HG03378 (cell line): ENCODE results near the gene VENTX.
"Not testable (repeated sequence)": the region's sequence is repeated elsewhere in the genome, so short reads cannot be mapped to it uniquely, and the experiment has no call there.

Experiments
- ATAC-seq: cut with Tn5 transposase; IDR thresholded peaks from one replicate; pipeline ENCODE4 v1.9.1; 2021; ENCODE audit warnings: mild to moderate bottlenecking, moderate library complexity; ENCODE audit not compliant: unreplicated experiment

VENTX gene

GRCh38 chr10:133254421-133255120 lies 16.9 kb downstream of the VENTX start:
- ATAC-seq = no peak

DNA sequence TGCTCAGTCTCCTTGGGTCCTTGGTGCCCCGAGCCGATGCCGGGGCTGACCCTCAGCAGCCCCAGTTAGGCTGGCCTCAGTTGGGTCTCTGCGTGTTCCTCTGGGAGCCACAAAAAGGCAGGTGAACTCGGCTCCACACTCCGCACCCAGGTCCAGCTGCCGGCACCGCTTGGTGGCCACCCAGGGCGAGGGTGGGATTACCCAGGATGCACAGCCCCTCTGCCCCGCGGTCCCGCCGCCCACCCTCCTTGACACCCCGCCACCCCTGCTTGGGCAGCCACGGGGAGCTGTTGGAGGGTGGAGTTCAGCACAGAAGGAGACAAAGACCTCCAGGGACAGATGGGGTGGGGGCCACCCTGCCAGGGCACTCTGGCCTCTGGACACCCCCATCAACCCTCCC lies 17.7 kb downstream of the VENTX start:
- ATAC-seq = no peak

GRCh38 chr10:133257489-133258065 lies 19.9 kb downstream of the VENTX start:
- ATAC-seq = no peak

DNA sequence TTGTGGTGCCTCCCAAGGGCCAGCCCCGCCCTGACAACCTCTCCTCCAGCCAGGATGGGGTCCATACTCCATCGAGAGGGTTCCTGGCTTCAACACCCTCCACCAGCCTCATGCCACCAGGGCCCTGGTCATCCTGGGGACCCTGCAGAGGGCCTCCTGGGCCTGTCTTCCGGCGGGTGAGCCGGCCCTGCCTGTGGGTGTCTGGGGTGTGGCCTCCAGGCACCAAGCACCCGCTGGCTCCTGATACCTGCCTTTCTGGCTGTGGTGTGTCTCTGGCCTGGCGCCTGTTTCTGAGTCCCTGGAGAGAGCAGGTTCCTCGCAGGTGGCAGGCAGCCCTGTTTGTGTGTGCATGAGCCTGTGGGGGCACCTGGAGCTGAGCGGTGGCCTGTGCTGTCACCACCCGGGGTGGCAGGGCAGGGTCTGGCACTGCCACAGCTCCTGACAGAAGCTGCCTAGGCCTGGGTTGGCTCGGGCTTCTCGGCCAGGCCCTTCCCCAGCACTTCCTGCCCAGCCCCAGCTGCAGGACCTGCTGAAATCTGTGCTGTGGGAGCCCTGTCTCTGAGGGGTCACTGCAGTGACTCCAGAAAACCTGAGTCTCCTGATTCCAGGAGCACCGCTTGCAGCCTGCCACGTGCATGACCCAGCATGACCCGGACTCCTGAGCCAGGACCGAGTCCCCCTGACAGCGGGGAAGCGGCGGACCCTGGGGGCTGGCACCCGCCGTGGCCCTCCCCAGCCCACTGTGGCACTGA lies 20.6 kb downstream of the VENTX start:
- ATAC-seq = no peak

GRCh38 chr10:133258818-133259601 lies 21.4 kb downstream of the VENTX start:
- no peak for ATAC-seq

GRCh38 chr10:133259602-133259989 lies 21.9 kb downstream of the VENTX start:
- no peak for ATAC-seq

- ATAC-seq = peak; percentile 51
Observed at GRCh38 chr10:133260895-133261725, 23.5 kb downstream of the VENTX start.

DNA sequence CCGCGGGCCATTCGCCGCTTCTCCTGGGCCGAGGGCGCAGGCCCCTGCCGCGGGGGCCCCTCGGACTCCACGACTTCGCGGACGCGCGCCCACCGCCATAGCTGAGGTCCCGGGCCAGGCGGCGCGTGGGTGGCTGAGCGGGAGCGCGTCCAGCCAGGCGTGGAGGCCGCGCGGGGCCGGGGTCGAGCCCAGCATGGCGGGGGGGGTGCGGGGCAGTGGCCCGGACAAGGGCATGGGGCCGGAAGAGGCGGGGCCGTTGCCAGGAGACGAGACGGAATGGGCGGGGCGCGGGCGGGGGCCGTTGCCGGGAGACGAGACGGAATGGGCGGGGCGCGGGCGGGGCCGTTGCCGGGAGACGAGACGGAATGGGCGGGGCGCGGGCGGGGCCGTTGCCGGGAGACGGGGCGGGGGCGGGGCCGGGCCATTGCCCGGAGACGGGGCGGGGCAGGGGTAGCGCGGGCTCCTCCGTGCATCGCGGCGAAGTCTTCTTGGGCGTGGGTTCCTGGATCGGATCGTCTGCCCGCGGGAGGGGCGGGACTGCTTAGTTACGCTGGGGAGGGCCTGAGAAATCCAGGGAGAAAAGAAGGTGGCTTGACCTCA lies 24.2 kb downstream of the VENTX start:
- ATAC-seq = no peak

DNA sequence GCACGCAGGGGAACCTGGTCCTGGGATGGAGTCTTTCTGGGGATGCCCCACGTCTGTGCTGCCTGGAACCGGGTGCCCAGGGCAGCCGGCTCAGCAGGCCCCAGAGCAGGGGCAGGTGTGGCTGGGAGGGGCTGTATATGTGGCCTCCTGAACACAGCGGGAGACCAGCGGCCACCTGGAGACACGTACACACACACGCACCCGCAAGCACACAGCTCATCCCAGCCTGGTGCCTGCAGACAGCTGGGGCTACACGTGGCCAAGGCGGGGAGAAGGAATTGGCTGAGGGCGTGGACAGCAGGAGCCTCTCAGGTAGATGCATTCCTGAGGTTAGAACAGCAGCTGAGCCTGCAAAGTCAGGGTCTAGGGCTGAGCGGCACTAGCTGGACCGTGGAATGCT lies 25.0 kb downstream of the VENTX start:
- ATAC-seq = no peak

- no peak for ATAC-seq
Observed at GRCh38 chr10:133263674-133264073, 26.0 kb downstream of the VENTX start.

- ATAC-seq = no peak
Observed at GRCh38 chr10:133264461-133264860, 26.8 kb downstream of the VENTX start.

GRCh38 chr10:133265052-133265451 lies 27.4 kb downstream of the VENTX start:
- ATAC-seq = not testable (repeated sequence)

- no peak for ATAC-seq
Observed at GRCh38 chr10:133266056-133266795, 28.6 kb downstream of the VENTX start.

DNA sequence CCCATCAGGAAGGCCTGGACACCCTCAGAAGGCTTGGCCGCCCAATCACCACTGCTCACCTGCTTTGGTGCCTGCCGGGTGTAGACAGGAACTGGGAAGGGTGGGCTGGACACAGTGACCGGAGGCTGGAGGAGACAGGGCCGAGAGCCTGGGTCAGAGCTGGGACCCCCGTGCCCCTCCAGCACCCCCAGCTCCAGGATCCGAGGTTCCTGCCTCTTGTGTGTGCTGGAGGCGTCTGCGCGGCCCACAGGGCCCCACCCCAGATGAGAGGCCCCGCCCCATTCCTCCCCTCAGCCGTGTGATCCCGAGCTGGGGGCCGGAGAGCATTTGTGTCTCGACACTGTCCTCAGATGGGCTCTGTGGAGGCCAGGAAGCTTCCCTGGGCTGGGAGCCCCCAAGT lies 29.6 kb downstream of the VENTX start:
- no peak for ATAC-seq

- no peak for ATAC-seq
Observed at GRCh38 chr10:133267829-133268228, 30.2 kb downstream of the VENTX start.

DNA sequence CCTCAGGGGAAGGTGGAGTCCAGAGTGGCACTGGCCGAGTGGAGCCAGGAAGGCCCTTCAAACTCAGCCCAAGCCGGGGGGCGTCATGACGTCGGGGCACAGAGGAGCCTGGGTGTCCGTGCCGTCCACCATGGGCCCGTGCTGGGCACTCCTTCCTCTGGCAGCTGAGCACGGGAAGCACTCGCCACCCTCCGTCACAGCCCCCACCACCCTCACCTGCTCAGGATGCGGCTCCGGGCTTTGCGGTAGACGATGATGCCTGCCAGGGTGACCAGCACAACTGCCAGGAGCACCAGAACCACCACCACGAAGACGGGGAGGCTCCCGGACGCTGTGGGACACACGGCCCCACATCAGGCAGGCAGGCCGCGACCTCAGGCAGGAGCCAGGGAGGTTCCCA lies 30.9 kb downstream of the VENTX start:
- no peak for ATAC-seq

DNA sequence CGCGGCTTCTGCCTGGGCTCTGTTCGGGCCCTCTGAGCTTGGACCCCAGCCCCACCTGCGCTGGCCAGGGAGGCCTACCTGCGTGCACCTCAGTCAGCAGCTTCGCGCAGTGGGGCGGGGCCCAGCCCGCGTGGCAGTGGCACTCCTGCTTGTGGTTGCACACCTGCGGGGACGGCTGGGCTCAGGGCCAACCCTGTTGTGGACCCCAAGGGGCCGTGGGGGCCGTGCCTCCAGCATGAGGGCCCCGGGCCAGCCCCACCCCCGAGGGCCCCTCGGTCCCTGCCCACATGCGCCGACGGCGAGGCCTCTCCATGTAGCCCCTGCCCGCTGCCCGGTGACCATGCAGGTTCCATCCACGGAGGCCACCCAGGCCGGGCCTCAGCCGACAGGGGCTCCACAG lies 31.7 kb downstream of the VENTX start:
- no peak for ATAC-seq

DNA sequence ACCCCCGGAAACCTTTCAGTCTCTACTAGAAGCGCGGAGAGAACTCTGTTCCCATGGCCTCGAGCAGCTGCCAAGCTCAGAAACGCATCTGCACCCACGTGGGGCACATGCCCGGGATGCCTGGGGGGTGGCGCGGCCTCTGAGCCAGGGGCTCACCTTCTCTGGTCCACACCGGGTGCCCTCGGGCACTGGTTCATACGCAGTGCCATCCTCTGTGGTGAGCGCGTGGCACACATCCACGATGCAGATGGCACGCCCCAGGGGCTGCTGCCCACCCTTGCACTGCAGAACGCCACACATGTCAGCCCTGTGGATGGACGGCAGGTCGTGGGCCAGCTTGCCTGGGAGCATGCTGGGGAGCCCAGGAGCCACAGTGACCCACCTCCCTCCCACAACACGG lies 32.5 kb downstream of the VENTX start:
- ATAC-seq = no peak

GRCh38 chr10:133270773-133271297 lies 33.2 kb downstream of the VENTX start:
- no peak for ATAC-seq
